ENCODE results near the gene CYP2B6.
A peak's percentile ranks its signal among the peaks of the same experiment; 100 is the strongest.
"Not testable (repeated sequence)": the region's sequence is repeated elsewhere in the genome, so short reads cannot be mapped to it uniquely, and the experiment has no call there.

CYP2B6 gene

GRCh38 chr19:40990972-40991381, at the start of gene CYP2B6:
Gene CYP2B6, plus strand, starts transcription at chr19:40991282. Its CDS starts 24 bp downstream, at chr19:40991306.
- no peak for DNase-seq

DNA sequence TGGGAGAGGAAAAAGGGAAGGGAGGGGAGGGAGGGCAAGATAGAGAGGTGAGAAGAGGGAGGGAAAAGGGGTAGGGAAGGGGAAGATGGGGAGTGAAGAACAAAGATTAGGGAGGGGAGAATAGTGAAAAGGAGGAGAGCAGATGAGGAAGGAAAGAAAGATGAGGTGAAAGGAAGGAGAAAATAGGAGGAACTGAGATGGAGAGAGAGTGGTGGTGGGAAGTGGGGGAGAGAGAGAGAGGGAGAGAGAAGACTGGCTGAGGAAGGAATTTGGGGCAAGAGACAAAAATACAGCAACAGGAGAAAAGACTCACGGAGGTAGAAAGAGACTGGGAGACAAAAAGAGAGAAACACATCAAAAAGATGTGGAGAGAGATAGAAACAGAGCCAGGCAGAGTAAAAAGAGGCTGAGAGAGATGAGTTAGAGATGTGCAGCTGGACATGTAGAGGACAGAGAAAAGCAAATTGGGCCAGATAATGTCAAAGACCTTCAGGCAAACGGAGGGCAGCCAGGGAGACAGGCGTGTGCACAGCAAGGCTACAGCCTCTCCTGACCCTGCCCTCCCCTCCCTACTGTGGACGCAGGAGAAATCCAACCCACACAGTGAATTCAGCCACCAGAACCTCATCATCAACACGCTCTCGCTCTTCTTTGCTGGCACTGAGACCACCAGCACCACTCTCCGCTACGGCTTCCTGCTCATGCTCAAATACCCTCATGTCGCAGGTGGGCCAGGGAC, 49.4 kb upstream of the CYP2B6 start:
- DNase-seq = no peak

- no peak for DNase-seq
Observed at GRCh38 chr19:40945645-40946044, 45.4 kb upstream of the CYP2B6 start.

DNA sequence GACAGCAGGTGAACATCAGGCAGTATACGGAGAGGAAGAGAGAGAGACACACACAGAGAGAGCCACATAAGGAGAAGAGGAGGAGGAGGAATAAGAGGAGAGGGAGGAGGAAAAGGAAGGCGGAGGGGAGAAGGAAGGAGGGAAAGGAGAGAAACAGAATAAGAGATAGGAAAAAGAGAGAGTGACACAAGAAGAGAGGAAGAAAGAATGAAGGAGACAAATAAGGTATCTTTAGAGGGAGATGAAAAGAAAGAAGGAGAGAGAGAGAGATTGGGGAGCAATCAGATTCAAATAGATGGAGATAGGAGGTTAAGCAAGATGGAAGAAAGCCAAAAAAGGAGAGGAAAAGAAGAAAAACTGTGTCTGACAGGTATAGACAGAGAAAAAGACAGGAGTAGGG, 44.0 kb upstream of the CYP2B6 start:
- DNase-seq = no peak

GRCh38 chr19:40947573-40947972, 43.5 kb upstream of the CYP2B6 start:
- no peak for DNase-seq

GRCh38 chr19:40948580-40949299, 42.3 kb upstream of the CYP2B6 start:
- DNase-seq = no peak

DNA sequence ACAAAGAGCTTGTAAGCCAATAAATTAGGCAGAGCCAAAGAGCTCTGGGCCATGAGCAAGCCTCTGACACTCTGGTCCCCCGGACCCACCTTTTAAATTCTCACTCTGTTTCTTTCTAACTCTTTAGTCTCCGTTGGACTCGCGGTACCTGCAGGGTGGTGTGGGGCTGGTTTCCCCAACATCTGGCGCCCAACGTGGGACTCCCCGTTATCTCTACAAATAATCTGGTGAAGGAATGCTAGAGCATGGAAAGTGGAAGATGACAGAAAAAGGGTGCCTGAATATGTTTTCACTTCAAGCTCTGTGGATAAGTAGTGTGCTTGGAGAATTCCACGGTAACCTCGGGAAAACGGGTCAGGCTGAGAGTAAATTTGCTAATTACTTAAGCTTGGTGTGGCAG, 36.5 kb upstream of the CYP2B6 start:
- DNase-seq = no peak

GRCh38 chr19:40959338-40959737, 31.7 kb upstream of the CYP2B6 start:
- no peak for DNase-seq

GRCh38 chr19:40960062-40960685, 30.9 kb upstream of the CYP2B6 start:
- DNase-seq = no peak

DNA sequence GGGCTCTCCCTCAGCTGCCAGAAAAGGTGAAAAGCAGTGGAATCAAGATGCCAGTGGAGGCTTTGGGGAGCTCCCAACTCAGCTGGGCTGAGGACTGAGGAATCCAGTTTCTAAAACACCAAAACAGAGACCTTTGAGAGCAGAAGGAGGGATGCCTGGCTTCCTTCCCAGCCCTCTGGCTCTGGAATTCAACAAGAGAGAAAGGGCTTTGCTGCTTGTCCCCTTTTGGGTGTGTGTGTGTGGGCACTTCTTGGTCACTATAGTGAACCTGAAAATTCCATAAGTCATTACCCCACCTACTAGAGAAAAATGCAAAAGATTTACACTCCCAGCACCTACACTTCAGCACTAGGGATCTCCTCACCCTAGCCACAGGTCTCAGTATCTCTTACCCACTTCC, 30.3 kb upstream of the CYP2B6 start:
- no peak for DNase-seq

DNA sequence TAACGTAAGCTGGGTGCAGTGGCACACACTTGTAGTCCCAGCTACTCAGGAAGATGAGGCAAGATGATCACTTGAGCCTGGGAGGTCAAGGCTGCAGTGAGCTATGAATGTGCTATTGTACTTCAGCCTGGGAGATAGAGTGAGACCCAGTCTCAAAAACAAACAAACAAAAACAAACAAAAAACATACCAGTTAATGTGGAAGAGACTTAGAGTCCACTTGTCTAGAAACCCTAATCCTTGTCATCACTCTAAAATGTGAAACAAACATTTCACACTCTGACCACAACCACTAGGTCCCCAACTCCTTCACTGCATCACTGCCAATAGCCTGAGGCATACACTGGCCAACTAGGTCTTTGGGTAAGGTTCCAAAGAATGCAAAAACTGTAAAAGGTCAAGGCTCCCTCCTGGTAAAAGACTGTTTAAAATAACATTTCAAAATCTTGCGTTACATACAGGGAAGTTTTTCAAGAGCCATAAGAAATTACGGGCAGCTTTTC, 28.6 kb upstream of the CYP2B6 start:
- DNase-seq = no peak

- DNase-seq = not testable (repeated sequence)
Observed at GRCh38 chr19:40964361-40964760, 26.7 kb upstream of the CYP2B6 start.

DNA sequence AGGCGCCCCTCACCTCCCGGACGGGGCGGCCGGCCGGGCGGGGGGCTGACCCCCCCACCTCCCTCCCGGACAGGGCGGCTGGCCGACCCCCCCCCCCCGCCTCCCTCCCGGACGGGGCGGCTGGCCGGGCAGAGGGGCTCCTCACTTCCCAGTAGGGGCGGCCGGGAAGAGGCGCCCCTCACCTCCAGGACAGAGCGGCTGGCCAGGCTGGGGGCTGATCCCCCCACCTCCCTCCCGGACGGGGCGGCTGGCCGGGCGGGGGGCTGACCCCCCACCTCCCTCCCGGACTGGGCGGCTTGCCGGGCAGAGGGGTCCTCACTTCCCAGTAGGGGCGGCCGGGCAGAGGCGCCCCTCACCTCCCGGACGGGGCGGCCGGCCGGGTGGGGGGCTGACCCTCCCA, 25.7 kb upstream of the CYP2B6 start:
- not testable (repeated sequence) for DNase-seq

- not testable (repeated sequence) for DNase-seq
Observed at GRCh38 chr19:40966591-40966990, 24.5 kb upstream of the CYP2B6 start.

DNA sequence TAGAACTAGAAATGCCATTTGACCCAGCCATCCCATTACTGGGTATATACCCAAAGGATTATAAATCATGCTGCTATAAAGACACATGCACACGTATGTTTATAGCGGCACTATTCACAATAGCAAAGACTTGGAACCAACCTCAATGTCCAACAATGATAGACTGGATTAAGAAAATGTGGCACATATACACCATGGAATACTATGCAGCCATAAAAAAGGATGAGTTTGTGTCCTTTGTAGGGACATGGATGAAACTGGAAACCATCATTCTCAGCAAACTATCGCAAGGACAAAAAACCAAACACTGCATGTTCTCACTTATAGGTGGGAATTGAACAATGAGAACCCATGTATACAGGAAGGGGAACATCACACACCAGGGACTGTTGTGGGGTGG, 23.0 kb upstream of the CYP2B6 start:
- not testable (repeated sequence) for DNase-seq

DNA sequence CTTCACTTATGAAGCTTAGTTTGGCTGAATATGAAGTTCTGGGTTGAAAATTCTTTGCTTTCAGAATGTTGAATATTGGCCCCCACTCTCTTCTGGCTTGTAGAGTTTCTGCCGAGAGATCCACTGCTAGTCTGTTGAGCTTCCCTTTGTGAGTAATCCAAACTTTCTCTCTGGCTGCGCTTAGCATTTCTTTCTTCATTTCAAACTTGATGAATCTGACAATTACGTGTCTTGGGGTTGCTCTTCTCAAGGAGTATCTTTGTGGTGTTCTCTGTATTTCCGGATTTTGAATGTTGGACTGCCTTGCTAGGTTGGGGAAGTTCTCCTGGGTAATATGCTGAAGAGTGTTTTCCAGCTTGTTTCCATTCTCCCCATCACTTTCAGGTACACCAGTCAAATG, 21.4 kb upstream of the CYP2B6 start:
- peak; percentile 13 for DNase-seq

- DNase-seq = peak; percentile 31
Observed at GRCh38 chr19:40970396-40971345, 20.4 kb upstream of the CYP2B6 start.

GRCh38 chr19:40974633-40975037, 16.4 kb upstream of the CYP2B6 start:
- peak; percentile 74 for DNase-seq

GRCh38 chr19:40976134-40976533, 14.9 kb upstream of the CYP2B6 start:
- peak; percentile 30 for DNase-seq

- no peak for DNase-seq
Observed at GRCh38 chr19:40976724-40977123, 14.4 kb upstream of the CYP2B6 start.

DNA sequence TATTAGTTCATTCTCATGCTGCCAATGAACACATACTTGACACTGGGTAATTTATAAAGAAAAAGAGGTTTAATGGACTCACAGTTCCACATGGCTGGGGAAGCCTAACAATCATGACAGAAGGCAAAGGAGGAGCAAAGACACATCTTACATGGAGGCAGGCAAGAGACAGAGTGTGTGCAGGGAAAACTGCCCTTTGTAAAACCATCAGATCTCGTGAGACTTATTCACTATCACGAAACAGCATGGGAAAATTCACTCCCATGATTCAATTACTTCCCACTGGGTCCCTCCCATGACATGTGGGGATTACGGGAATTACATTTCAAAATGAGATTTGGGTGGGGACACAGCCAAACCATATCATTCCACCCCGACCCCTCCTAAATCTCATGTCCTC, 11.3 kb upstream of the CYP2B6 start:
- DNase-seq = not testable (repeated sequence)

DNA sequence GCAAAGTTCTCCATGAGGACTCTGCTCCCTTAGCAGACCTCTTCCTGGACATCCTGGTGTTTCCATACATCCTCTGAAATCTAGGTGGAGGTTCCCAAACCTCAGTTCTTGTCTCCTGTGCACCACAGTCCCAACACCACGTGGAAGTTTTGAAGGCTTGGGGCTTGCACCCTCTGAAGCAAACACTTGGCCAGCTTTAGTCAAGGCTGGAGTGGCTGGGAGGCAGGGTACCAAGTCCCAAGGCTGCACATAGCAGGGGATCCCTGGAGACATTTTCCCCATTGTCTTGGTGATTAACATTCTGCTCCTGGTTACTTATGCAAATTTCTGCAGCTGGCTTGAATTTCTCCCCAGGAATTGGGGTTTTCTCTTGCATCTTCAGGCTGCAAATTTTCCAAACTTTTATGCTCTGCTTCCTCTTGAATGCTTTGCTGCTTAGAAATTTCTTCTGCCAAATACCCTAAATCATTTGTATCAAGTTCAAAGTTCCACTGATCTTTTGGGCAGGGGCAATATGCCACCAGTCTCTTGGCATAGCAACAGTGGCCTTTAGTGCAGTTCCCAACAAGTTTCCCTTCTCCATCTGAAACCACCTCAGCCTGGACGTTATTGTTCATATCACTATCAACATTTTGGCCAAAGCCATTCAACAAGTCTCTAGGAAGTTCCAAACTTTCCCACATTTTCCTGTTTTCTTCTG, 10.2 kb upstream of the CYP2B6 start:
- not testable (repeated sequence) for DNase-seq

Measured in activated CD4-positive, alpha-beta T cell treated with anti-CD3 and anti-CD28 coated beads, Interleukin-2, amount 50 U/mL, for 16 hours (primary cell).